ENCODE results near the gene GATA6. TPM values are rescaled to one million over a fixed set of nuclear protein-coding genes. Genes with fewer than 3 reads are reported as not detected.

Gene GATA6
- polyA plus RNA-seq, 1 donor (not counting 4 experiments of a cell fraction or from before 2014, with no cell fraction given), result 0.37 TPM

DNA sequence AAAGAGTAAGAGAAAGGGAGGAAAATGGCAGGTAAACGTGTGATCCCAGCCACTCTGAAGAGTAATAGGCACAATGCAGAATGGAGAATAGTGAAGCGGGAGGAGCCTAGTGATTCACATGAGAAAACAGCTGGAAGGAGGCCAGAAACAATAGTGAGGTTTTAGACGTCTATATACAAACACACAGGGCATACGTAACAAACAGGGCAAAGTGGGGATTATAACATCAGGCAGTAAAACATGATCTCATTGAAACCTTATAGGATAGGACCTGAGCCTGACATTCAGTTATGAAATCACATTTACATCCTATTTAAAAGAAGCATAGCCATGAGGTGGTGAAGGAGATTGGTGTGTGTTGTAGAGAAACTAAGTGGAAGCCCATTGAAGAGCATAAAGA is 33.0 kb upstream of the GATA6 start:
- Histone ChIP-seq H3K9me1 (ENCODE audit: control insufficient read depth, extremely low read depth, insufficient read depth, low read length) (no peaks in the 10 kb centered on the region), H3K4me1 (ENCODE audit: control insufficient read depth, extremely low read depth, insufficient read depth, low read length) (no peaks in the 10 kb centered on the region), H3K9ac (ENCODE audit: control insufficient read depth, extremely low read depth, insufficient read depth, low read length) (no peak overlapping the region), H3K27ac (ENCODE audit: control insufficient read depth, insufficient read depth, low read length) (no peak overlapping the region), H4K20me1 (ENCODE audit: control insufficient read depth, extremely low read depth, insufficient read depth, low read length) (no peaks in the 10 kb centered on the region), H3K79me2 (ENCODE audit: control insufficient read depth, insufficient read depth, low read length) (no peaks in the 10 kb centered on the region), H3K9me3 (ENCODE audit: control insufficient read depth, low read depth, low read length) (no peaks in the 10 kb centered on the region), H3K4me2 (ENCODE audit: control insufficient read depth, extremely low read depth, insufficient read depth, low read depth, low read length) (no peak overlapping the region), H3K4me3 (ENCODE audit: control insufficient read depth in 2 of 3, extremely low read depth in 1 of 3, insufficient read depth in 2 of 3, low read depth in 1 of 3, low read length in 3 of 3) (no peak overlapping the region), H3K27me3 (ENCODE audit: control insufficient read depth, extremely low read depth, insufficient read depth, low read length) (no peaks in the 10 kb centered on the region), H3K36me3 (ENCODE audit: control insufficient read depth in 2 of 2, extremely low read depth in 1 of 2, insufficient read depth in 2 of 2, low read length in 2 of 2) (no peaks in the 10 kb centered on the region), H2AFZ (ENCODE audit: control insufficient read depth, low read length) (no peak overlapping the region)
- TF ChIP-seq, protein P1, sequence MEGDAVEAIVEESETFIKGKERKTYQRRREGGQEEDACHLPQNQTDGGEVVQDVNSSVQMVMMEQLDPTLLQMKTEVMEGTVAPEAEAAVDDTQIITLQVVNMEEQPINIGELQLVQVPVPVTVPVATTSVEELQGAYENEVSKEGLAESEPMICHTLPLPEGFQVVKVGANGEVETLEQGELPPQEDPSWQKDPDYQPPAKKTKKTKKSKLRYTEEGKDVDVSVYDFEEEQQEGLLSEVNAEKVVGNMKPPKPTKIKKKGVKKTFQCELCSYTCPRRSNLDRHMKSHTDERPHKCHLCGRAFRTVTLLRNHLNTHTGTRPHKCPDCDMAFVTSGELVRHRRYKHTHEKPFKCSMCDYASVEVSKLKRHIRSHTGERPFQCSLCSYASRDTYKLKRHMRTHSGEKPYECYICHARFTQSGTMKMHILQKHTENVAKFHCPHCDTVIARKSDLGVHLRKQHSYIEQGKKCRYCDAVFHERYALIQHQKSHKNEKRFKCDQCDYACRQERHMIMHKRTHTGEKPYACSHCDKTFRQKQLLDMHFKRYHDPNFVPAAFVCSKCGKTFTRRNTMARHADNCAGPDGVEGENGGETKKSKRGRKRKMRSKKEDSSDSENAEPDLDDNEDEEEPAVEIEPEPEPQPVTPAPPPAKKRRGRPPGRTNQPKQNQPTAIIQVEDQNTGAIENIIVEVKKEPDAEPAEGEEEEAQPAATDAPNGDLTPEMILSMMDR (optimal IDR thresholded peaks at IDR 0.05 in 1 of 3, IDR thresholded peaks at IDR 0.05 in 1 of 3, conservative IDR thresholded peaks at IDR 0.05 in 1 of 3; ENCODE audit: extremely low read depth in 1 of 3, insufficient read depth in 2 of 3, low read length in 3 of 3), result no peak
- TF ChIP-seq EZH2 (IDR thresholded peaks at IDR 0.05; ENCODE audit: low read length), result no peak
- dilution Hi-C loops (cut with MboI; ENCODE audit: extremely low pct_ligation_motif_present, low sequenced_read_pairs), result no loop called here
- FAIRE-seq (no peak), DNase-seq (ENCODE audit: low read depth, low spot score) (no peak)

DNA sequence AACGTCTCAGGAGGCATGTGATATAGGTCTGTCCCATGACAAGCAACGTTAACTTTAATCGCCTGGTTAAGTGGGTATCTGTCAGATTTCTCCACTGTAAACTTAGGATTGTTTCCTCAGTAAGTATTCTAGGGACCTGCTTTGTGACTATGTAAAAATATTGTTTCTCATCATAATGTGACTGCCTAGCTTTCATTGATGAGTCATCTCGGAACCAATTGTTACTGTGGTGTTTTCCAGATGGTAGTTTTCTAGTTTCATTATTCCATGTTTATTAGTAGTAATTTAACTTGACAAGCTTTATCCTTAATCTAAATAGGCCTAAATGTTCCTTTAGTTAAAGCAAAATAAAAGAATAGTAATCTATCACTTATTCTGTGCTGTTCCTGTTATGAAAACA is 28.2 kb upstream of the GATA6 start:
- no peaks in the 10 kb centered on the region for H3K36me3 ChIP-seq (ENCODE audit: control insufficient read depth in 2 of 2, extremely low read depth in 1 of 2, insufficient read depth in 2 of 2, low read length in 2 of 2)
- no peak overlapping the region for H3K27ac ChIP-seq (ENCODE audit: control insufficient read depth, insufficient read depth, low read length)
- DNase-seq (ENCODE audit: low read depth, low spot score), result no peak
- no peak overlapping the region for H3K4me2 ChIP-seq (ENCODE audit: control insufficient read depth, extremely low read depth, insufficient read depth, low read depth, low read length)
- FAIRE-seq, result no peak
- H3K9me3 ChIP-seq (ENCODE audit: control insufficient read depth, low read depth, low read length), result no peaks in the 10 kb centered on the region
- no peaks in the 10 kb centered on the region for H3K79me2 ChIP-seq (ENCODE audit: control insufficient read depth, insufficient read depth, low read length)
- H3K9me1 ChIP-seq (ENCODE audit: control insufficient read depth, extremely low read depth, insufficient read depth, low read length), result no peaks in the 10 kb centered on the region
- no peak overlapping the region for H2AFZ ChIP-seq (ENCODE audit: control insufficient read depth, low read length)
- no peak overlapping the region for H3K4me3 ChIP-seq (ENCODE audit: control insufficient read depth in 2 of 3, extremely low read depth in 1 of 3, insufficient read depth in 2 of 3, low read depth in 1 of 3, low read length in 3 of 3)
- no peaks in the 10 kb centered on the region for H4K20me1 ChIP-seq (ENCODE audit: control insufficient read depth, extremely low read depth, insufficient read depth, low read length)
- no peak for TF ChIP-seq EZH2 (IDR thresholded peaks at IDR 0.05; ENCODE audit: low read length)
- TF ChIP-seq, protein P1 (optimal IDR thresholded peaks at IDR 0.05 in 1 of 3, IDR thresholded peaks at IDR 0.05 in 1 of 3, conservative IDR thresholded peaks at IDR 0.05 in 1 of 3; ENCODE audit: extremely low read depth in 1 of 3, insufficient read depth in 2 of 3, low read length in 3 of 3), result no peak
- dilution Hi-C loops (cut with MboI; ENCODE audit: extremely low pct_ligation_motif_present, low sequenced_read_pairs), result no loop called here
- H3K4me1 ChIP-seq (ENCODE audit: control insufficient read depth, extremely low read depth, insufficient read depth, low read length), result no peaks in the 10 kb centered on the region
- H3K9ac ChIP-seq (ENCODE audit: control insufficient read depth, extremely low read depth, insufficient read depth, low read length), result no peak overlapping the region
- H3K27me3 ChIP-seq (ENCODE audit: control insufficient read depth, extremely low read depth, insufficient read depth, low read length), result no peaks in the 10 kb centered on the region

All from keratinocyte (primary cell).